ENCODE measurements around the gene PLEKHG4.

GRCh38 chr16:67260426-67261063 lies 18.8 kb upstream of the PLEKHG4 start:
- TF ChIP-seq, protein P1, sequence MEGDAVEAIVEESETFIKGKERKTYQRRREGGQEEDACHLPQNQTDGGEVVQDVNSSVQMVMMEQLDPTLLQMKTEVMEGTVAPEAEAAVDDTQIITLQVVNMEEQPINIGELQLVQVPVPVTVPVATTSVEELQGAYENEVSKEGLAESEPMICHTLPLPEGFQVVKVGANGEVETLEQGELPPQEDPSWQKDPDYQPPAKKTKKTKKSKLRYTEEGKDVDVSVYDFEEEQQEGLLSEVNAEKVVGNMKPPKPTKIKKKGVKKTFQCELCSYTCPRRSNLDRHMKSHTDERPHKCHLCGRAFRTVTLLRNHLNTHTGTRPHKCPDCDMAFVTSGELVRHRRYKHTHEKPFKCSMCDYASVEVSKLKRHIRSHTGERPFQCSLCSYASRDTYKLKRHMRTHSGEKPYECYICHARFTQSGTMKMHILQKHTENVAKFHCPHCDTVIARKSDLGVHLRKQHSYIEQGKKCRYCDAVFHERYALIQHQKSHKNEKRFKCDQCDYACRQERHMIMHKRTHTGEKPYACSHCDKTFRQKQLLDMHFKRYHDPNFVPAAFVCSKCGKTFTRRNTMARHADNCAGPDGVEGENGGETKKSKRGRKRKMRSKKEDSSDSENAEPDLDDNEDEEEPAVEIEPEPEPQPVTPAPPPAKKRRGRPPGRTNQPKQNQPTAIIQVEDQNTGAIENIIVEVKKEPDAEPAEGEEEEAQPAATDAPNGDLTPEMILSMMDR (IDR thresholded peaks at IDR 0.05; ENCODE audit: poor library complexity, severe bottlenecking): peak; percentile 51
- no peak for TF ChIP-seq EZH2 (IDR thresholded peaks at IDR 0.05; ENCODE audit: borderline replicate concordance, insufficient read depth, low read length, poor library complexity, severe bottlenecking)
